ENCODE results near the gene TMEM175. TPM values are rescaled to one million over a fixed set of nuclear protein-coding genes. Genes with fewer than 3 reads are reported as not detected.

The TMEM175 gene
- total and polyA plus RNA-seq, 2 of the 4 experiments (the other 2 are of a cell fraction) = 7.7 to 41.9 TPM

DNA sequence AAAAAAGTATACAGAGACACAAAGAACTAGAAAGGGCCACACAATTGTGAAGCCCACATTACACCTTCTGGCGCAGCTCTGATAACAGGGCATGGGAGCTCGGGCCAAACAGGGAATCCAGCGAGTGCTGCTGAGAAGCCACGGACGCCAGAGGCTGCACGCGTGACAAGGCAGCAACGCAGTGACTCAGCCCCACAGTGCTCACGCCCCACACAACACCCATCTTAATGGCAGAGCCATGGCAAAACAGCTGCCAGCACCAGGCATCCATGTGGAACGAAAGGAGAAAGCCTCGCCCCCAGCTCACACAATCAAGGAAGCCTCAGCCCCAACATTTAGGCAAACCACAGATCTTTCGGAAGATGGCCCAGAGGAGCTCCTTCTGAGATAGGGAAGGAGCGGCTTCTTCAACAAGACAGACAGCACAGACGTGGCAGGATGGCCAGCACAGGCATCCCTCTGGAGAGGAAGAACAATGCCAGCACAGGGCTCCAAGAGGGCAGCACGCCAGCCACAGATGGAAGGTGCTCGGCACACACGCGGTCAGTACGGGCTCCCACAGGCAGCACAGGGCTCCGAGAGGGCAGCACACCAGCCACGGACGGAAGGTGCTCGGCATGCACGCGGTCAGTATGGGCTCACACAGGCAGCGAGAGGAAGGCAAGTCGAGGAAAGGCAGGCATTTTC is 33.2 kb upstream of the TMEM175 start:
- H3K9ac ChIP-seq (ENCODE audit: low read depth, low read length) = no peak overlapping the region
- H3K9me1 ChIP-seq (ENCODE audit: insufficient read depth, low read length) = no peaks in the 10 kb centered on the region
- DNase-seq (no peak), ATAC-seq (ENCODE audit: low read depth) (no peak)
- H2AFZ ChIP-seq (replicated peaks; ENCODE audit: low read length, poor library complexity) = no peak overlapping the region
- no peak overlapping the region for H3K4me3 ChIP-seq (ENCODE audit: insufficient read depth, low read depth, low read length)
- H4K8ac ChIP-seq (ENCODE audit: low read depth in 2 of 2, low read length in 2 of 2) = no peak overlapping the region
- no peak overlapping the region for H2BK15ac ChIP-seq (ENCODE audit: low read depth, low read length)
- no peak overlapping the region for H3K56ac ChIP-seq (ENCODE audit: extremely low read depth, insufficient read depth, low read length)
- no peak overlapping the region for H2AK5ac ChIP-seq (ENCODE audit: low read depth, low read length)
- peaks cover 22% of the 10 kb centered on the region for H4K20me1 ChIP-seq (ENCODE audit: insufficient read depth, low read length)
- no peak overlapping the region for H2AK9ac ChIP-seq (replicated peaks; ENCODE audit: low read depth, low read length, poor library complexity)
- H4K5ac ChIP-seq (ENCODE audit: low read depth, low read length) = no peak overlapping the region
- ChIA-PET CTCF (no interaction called here), POLR2A (ENCODE audit: unreplicated experiment) (no interaction called here)
- H3K4ac ChIP-seq (ENCODE audit: low read depth, low read length) = no peak overlapping the region
- no peaks in the 10 kb centered on the region for H3K27me3 ChIP-seq (ENCODE audit: control insufficient read depth, insufficient read depth, low read length)
- H3K23ac ChIP-seq (ENCODE audit: low read depth, low read length) = no peak overlapping the region
- in situ Hi-C loops (cut with MboI; ENCODE audit: low sequenced_read_pairs) (no loop called here), intact Hi-C loops (cut with micrococcal nuclease) (no loop called here), dilution Hi-C loops (cut with HindIII; ENCODE audit: low sequenced_read_pairs, unreplicated experiment) (no loop called here)
- H3K18ac ChIP-seq (ENCODE audit: low read depth, low read length) = no peak overlapping the region
- no peak overlapping the region for H2BK5ac ChIP-seq (ENCODE audit: low read depth, low read length, poor library complexity, severe bottlenecking)
- no peak overlapping the region for H3K4me2 ChIP-seq (ENCODE audit: low read depth, low read length)
- H3K4me1 ChIP-seq (ENCODE audit: control insufficient read depth, insufficient read depth, low read length) = no peaks in the 10 kb centered on the region
- WGBS, 2 experiments (ENCODE audit: extremely low coverage in 2 of 2, insufficient read length in 1 of 2) = 92% methylated on average over 24 of the region's 27 CpGs; no CpG with 5 or more reads in 1 of the 2 experiments
- H3K36me3 ChIP-seq (ENCODE audit: control insufficient read depth, insufficient read depth, low read length) = peaks cover 56% of the 10 kb centered on the region
- H3K14ac ChIP-seq (replicated peaks; ENCODE audit: low read depth, low read length) = no peak overlapping the region
- no TSS peak for BruUV-seq (replicated peaks)
- no peak overlapping the region for H4K91ac ChIP-seq (ENCODE audit: insufficient read depth, low read depth, low read length)
- no peaks in the 10 kb centered on the region for H3K9me3 ChIP-seq (ENCODE audit: control insufficient read depth, insufficient read depth, low read length)
- no peak overlapping the region for H2BK20ac ChIP-seq (ENCODE audit: low read depth, low read length)
- no peak overlapping the region for H3K27ac ChIP-seq (ENCODE audit: insufficient read depth, low read length)
- H2BK120ac ChIP-seq (ENCODE audit: low read depth, low read length) = no peak overlapping the region
- TF ChIP-seq POLR2A (IDR thresholded peaks at IDR 0.05; ENCODE audit: low read depth, low read length) = no peak
- no peak for TF ChIP-seq RCOR1 (IDR thresholded peaks at IDR 0.05; ENCODE audit: insufficient replicate concordance, low read length)
- TF ChIP-seq MXI1 (IDR thresholded peaks at IDR 0.05; ENCODE audit: borderline replicate concordance, low read depth, low read length) = no peak
- TF ChIP-seq, protein P1, sequence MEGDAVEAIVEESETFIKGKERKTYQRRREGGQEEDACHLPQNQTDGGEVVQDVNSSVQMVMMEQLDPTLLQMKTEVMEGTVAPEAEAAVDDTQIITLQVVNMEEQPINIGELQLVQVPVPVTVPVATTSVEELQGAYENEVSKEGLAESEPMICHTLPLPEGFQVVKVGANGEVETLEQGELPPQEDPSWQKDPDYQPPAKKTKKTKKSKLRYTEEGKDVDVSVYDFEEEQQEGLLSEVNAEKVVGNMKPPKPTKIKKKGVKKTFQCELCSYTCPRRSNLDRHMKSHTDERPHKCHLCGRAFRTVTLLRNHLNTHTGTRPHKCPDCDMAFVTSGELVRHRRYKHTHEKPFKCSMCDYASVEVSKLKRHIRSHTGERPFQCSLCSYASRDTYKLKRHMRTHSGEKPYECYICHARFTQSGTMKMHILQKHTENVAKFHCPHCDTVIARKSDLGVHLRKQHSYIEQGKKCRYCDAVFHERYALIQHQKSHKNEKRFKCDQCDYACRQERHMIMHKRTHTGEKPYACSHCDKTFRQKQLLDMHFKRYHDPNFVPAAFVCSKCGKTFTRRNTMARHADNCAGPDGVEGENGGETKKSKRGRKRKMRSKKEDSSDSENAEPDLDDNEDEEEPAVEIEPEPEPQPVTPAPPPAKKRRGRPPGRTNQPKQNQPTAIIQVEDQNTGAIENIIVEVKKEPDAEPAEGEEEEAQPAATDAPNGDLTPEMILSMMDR (conservative IDR thresholded peaks at IDR 0.05; ENCODE audit: low read depth, low read length) = no peak
- TF ChIP-seq, protein P2, sequence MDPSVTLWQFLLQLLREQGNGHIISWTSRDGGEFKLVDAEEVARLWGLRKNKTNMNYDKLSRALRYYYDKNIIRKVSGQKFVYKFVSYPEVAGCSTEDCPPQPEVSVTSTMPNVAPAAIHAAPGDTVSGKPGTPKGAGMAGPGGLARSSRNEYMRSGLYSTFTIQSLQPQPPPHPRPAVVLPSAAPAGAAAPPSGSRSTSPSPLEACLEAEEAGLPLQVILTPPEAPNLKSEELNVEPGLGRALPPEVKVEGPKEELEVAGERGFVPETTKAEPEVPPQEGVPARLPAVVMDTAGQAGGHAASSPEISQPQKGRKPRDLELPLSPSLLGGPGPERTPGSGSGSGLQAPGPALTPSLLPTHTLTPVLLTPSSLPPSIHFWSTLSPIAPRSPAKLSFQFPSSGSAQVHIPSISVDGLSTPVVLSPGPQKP (IDR thresholded peaks at IDR 0.05; ENCODE audit: borderline replicate concordance, low read depth, low read length) = no peak
- TF ChIP-seq MAZ (IDR thresholded peaks at IDR 0.05; ENCODE audit: borderline replicate concordance, low read depth, low read length) = no peak
- TF ChIP-seq BHLHE40 (IDR thresholded peaks at IDR 0.05; ENCODE audit: low read depth, low read length) = no peak
- no peak for TF ChIP-seq NFE2L2 (IDR thresholded peaks at IDR 0.05; ENCODE audit: low read depth, low read length)
- H3K79me1 ChIP-seq (ENCODE audit: low read depth in 1 of 2, low read length in 2 of 2) = peaks cover 10 to 53% of the 10 kb centered on the region in 2 experiments; a peak in 2 of 4 replicates
